Neuron (in vitro differentiated cells): ENCODE data around the gene MDM1.

Experiments used
- H2AFZ ChIP-seq: one replicate; pipeline ENCODE4 v1.6.1; 2013; ENCODE audit warnings: low read depth, mild to moderate bottlenecking, inconsistent platforms, low read length, moderate library complexity
- H3K27me3 ChIP-seq: one replicate; pipeline ENCODE4 v1.6.1; 2013; ENCODE audit warnings: low read length; ENCODE audit not compliant: insufficient read depth
- H3K36me3 ChIP-seq: one replicate; pipeline ENCODE4 v1.6.1; 2013; ENCODE audit warnings: low read length; ENCODE audit not compliant: insufficient read depth
- H3K4me1 ChIP-seq: one replicate; pipeline ENCODE4 v1.6.1; 2013; ENCODE audit warnings: low read length; ENCODE audit not compliant: insufficient read depth
- H3K4me3 ChIP-seq: 2 replicates; pipeline ENCODE4 v1.5.1; 2013; ENCODE audit warnings: mild to moderate bottlenecking, low read length, moderate library complexity
- H3K9me3 ChIP-seq: one replicate; pipeline ENCODE4 v1.6.1; 2013; ENCODE audit warnings: low read length

Gene MDM1

DNA sequence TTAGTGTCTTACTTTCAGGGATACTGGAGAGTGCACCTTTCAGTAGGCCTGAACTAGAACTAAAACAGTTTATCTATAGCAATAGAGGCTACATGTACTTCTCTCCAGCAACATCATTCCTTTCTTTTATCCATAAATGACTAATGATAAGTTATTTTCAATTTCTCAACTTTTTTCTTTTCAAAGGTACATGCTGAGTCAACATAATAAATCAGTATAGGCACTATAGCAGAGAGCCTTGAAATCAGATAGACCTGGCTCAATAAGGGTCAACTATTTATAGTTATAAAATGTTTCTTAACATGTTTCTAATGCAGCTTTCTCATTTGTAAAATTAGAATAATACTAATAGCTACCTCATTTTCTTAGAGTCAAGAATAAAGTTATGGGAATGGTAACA lies 84.4 kb downstream of the MDM1 start:
- Histone ChIP-seq H3K4me1 (peaks cover 2% of the 10 kb centered on the region), H3K9me3 (no peaks in the 10 kb centered on the region), H3K4me3 (no peak overlapping the region), H3K27me3 (no peaks in the 10 kb centered on the region), H3K36me3 (no peaks in the 10 kb centered on the region), H2AFZ (no peak overlapping the region)

- H3K27me3 ChIP-seq: no peaks in the 10 kb centered on the region
- H3K9me3 ChIP-seq: no peaks in the 10 kb centered on the region
- H3K36me3 ChIP-seq: no peaks in the 10 kb centered on the region
- H3K4me1 ChIP-seq: peaks cover 2% of the 10 kb centered on the region
- H3K4me3 ChIP-seq: no peak overlapping the region
- H2AFZ ChIP-seq: no peak overlapping the region
Observed at GRCh38 chr12:68246350-68246749, 85.8 kb downstream of the MDM1 start.

DNA sequence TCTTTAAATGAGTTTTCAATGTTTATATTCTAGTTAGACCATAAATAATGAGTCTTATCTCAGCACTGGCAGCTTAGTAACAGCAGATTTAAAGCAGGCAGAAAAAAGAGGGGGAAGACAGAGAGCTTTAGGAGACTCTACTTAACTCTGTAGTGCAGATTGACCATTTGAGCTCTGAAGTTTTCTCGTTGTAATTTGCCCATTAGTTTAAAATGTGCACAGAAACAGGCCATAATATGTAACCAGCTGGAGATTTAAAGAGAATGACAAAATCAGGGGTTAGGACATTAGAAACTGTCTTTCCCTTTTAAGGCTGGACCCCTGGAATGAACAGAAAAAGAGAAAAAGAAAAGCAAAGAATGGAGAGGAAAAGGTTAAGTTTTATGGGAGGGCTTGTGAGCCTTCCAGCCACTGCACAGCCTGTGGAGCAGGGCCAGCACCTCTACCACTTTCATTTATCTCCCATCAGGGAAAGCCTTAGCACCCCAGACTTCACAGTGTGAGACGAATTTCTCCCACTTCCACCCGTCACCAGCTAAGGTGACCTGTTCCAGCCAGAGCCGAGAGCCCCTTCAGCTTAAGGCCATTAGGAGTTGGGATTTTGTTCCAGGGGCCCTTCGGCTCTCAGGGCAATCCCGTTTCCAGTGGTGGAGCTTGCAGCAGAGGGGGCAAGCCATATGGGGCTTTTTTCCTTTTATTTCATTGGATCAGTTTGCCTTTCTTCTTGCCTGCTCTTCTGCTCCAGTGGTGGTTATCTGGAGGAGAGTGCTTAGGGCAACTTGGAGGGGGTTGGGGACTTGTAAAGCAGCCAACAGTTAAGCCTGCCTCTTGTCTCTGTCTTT lies 86.8 kb downstream of the MDM1 start:
- Histone ChIP-seq H3K9me3 (no peaks in the 10 kb centered on the region), H3K36me3 (no peaks in the 10 kb centered on the region), H3K27me3 (peaks cover 2% of the 10 kb centered on the region), H2AFZ (no peak overlapping the region), H3K4me1 (peaks cover 2% of the 10 kb centered on the region), H3K4me3 (no peak overlapping the region)
